GM13977 (cell line): ENCODE data around the gene HMGB3.
A peak's percentile ranks its signal among the peaks of the same experiment; 100 is the strongest.

Experiments used
- DNase-seq: peaks from one replicate; pipeline ENCODE4 v3.0.0; 2012; ENCODE audit warnings: low spot score
- in situ Hi-C: fragments of 300-500 bp; cut with MboI; formaldehyde crosslinking; loops from one replicate; pipeline ENCODE4 v1.12.0; 2022; ENCODE audit warnings: low sequenced_read_pairs, low pct_unique_long_range_greater_than_20kb, mixed read lengths, inconsistent platforms; ENCODE audit not compliant: unreplicated experiment
- TF ChIP-seq, protein P1 (sequence below): IDR thresholded peaks from 2 replicates; pipeline ENCODE4 v1.5.1; 2012; ENCODE audit warnings: mild to moderate bottlenecking, control low read depth; ENCODE audit not compliant: insufficient read depth; ENCODE audit errors: extremely low read depth, missing control alignments

Gene HMGB3

DNA sequence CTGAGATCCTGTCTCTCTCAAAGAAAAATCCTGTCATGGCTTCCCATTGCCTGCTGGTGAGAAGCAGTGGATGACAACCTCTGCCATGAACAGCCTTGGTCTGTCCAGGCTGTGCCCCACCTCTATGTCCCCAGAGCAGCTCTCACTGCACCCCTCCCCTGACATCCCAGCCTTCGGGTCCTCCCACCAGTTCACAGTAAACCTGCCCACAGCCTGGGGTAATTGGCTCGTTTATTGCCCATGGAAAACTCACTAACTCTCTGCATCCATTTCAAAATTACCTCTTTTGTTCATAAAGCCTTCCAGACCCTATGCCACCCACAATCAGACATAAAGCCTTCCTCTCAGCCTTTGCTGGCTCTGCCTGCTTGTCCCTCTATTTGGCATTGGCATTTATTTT is 10.7 kb upstream of the HMGB3 start:
- no peak for DNase-seq
- TF ChIP-seq, protein P1, sequence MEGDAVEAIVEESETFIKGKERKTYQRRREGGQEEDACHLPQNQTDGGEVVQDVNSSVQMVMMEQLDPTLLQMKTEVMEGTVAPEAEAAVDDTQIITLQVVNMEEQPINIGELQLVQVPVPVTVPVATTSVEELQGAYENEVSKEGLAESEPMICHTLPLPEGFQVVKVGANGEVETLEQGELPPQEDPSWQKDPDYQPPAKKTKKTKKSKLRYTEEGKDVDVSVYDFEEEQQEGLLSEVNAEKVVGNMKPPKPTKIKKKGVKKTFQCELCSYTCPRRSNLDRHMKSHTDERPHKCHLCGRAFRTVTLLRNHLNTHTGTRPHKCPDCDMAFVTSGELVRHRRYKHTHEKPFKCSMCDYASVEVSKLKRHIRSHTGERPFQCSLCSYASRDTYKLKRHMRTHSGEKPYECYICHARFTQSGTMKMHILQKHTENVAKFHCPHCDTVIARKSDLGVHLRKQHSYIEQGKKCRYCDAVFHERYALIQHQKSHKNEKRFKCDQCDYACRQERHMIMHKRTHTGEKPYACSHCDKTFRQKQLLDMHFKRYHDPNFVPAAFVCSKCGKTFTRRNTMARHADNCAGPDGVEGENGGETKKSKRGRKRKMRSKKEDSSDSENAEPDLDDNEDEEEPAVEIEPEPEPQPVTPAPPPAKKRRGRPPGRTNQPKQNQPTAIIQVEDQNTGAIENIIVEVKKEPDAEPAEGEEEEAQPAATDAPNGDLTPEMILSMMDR = no peak
- in situ Hi-C loops = no loop called here

GRCh38 chrX:150975655-150976390 is 7.3 kb upstream of the HMGB3 start:
- DNase-seq = peak; percentile 28
- TF ChIP-seq, protein P1 = no peak
- in situ Hi-C loops = no loop called here

GRCh38 chrX:150977411-150978162 is 5.5 kb upstream of the HMGB3 start:
- no peak for DNase-seq
- in situ Hi-C loops = no loop called here
- TF ChIP-seq, protein P1 = no peak

GRCh38 chrX:150980186-150980585 is 2.9 kb upstream of the HMGB3 start:
- in situ Hi-C loops = no loop called here
- TF ChIP-seq, protein P1 = no peak
- no peak for DNase-seq

DNA sequence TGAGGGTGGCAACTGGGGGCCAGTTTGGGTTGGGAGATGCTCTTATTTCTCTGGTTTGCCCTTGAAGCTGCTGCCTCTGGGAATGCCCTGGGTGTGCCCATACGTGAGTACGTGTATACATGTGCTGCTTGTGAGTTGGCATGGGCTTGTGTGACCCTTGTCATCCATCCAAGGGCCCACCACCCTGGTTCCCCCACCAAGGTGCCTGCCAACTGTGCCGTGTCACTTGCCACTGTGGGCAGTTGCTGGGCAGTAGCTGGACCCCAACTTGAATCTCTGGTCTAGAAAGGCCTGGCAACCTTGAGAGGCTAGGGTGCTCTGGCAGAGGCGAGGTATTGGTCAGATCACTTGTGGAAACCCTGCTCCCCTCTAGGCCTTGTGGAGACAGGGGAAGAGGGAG is 2.4 kb upstream of the HMGB3 start:
- no peak for DNase-seq
- TF ChIP-seq, protein P1 = no peak
- in situ Hi-C loops = no loop called here

DNA sequence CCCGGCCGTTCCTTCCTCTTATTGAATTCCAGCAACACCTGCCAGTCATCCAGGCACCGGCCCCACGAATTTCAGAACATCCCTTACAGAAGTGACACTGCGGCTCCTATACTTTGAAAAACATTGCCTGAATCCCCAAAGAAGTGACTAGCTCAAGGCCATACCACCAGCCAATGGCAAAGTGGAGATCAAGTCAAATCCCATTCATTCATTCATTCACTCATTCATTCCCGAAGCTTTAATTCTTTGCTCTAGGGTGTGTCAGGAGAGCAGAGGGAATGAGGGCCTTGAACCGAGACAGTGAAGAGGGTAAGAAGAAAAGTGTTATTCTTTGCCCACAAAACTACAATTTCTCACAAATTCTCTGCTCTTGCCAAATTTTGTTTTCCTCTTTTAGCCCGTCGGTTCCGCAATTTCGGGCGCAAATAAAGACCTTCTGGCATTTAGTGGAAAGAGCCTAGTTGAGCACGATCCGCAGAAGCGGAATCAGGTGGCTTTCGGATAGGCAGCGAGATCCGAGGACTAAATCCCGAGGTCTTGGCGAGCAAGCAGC is 824 bp upstream of the HMGB3 start:
- TF ChIP-seq, protein P1 = no peak
- no peak for DNase-seq
- in situ Hi-C loops = no loop called here
